Measurements from ENCODE around the gene INPP1.

DNA sequence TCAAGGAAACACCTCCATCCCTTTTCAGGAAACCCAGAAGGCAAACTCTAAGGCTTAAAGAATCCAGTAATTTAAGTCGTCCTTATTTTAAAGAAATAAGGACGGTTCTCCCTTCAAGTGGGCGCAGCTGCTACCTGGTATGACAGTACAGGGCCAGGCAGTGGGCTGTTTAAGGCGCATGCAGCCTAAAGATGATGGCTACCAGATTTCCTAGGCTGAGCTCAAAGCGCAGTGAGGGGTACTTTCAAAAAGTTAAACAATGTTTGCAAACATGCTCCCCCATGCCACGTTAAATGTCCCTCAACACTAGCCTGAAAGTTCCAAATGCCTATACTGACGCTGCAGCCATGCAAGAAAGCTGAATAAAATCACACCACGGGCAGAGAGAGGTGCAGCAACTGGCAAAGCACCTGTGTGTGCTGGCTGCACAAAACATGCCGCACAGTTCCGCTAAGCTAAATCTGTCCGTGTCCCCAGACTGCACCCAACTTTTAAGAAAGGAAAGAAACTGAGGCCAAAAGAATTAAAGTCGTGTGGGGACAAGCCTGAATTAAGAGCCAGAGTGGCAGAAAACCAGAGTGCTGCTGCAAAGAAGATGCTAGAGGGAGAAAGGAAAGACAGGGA, 24.3 kb upstream of the INPP1 start:
- TF ChIP-seq, protein P1, sequence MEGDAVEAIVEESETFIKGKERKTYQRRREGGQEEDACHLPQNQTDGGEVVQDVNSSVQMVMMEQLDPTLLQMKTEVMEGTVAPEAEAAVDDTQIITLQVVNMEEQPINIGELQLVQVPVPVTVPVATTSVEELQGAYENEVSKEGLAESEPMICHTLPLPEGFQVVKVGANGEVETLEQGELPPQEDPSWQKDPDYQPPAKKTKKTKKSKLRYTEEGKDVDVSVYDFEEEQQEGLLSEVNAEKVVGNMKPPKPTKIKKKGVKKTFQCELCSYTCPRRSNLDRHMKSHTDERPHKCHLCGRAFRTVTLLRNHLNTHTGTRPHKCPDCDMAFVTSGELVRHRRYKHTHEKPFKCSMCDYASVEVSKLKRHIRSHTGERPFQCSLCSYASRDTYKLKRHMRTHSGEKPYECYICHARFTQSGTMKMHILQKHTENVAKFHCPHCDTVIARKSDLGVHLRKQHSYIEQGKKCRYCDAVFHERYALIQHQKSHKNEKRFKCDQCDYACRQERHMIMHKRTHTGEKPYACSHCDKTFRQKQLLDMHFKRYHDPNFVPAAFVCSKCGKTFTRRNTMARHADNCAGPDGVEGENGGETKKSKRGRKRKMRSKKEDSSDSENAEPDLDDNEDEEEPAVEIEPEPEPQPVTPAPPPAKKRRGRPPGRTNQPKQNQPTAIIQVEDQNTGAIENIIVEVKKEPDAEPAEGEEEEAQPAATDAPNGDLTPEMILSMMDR (IDR thresholded peaks at IDR 0.05; ENCODE audit: low read length): no peak
- no peak for TF ChIP-seq EZH2 (IDR thresholded peaks at IDR 0.05; ENCODE audit: borderline replicate concordance, low read length)

All from OCI-LY1 (cell line).